CD14-positive monocyte (primary cell): ENCODE measurements around the gene DUSP12. TPM values are rescaled to one million over a fixed set of nuclear protein-coding genes. Genes with fewer than 3 reads are reported as not detected.
A peak's percentile ranks its signal among the peaks of the same experiment; 100 is the strongest.

Experiments
- DNase-seq, 3 donors: peaks; one replicate each; pipeline ENCODE4 v3.0.0-alpha.2; 2011 to 2022
- H2AFZ ChIP-seq: 2 replicates; pipeline ENCODE4 v1.6.0; 2012; ENCODE audit warnings: mild to moderate bottlenecking, low read depth, low read length, inconsistent platforms; ENCODE audit not compliant: insufficient read depth, poor library complexity, severe bottlenecking
- H3K27ac ChIP-seq, 2 donors: 1 replicate in 1 of 2; 2 replicates in 1 of 2; pipeline ENCODE4 v1.5.1; 2012 to 2013; ENCODE audit warnings: low read length in 2 of 2, control low read depth in 1 of 2, inconsistent platforms in 1 of 2, low read depth in 1 of 2, mild to moderate bottlenecking in 1 of 2
- H3K27me3 ChIP-seq, 2 donors: one replicate each; pipeline versions ENCODE4 v1.6.0 to v1.6.1; 2011 to 2013; ENCODE audit warnings: low read length in 2 of 2; ENCODE audit not compliant: control insufficient read depth in 2 of 2, insufficient read depth in 2 of 2
- H3K36me3 ChIP-seq, 2 donors: replicated peaks in 1 of 2; 1 replicate in 1 of 2; 2 replicates in 1 of 2; pipeline versions ENCODE4 v1.5.1 to v1.6.1; 2012 to 2013; ENCODE audit warnings: low read length in 2 of 2, control low read depth in 1 of 2, inconsistent platforms in 1 of 2, mild to moderate bottlenecking in 1 of 2; ENCODE audit not compliant: insufficient read depth in 2 of 2, control insufficient read depth in 1 of 2
- H3K4me1 ChIP-seq, 2 donors: 1 replicate in 1 of 2; 2 replicates in 1 of 2; pipeline versions ENCODE4 v1.5.1 to v1.6.1; 2012 to 2013; ENCODE audit warnings: low read length in 2 of 2, control low read depth in 1 of 2, inconsistent platforms in 1 of 2, mild to moderate bottlenecking in 1 of 2, moderate library complexity in 1 of 2; ENCODE audit not compliant: insufficient read depth in 2 of 2, control insufficient read depth in 1 of 2
- H3K4me2 ChIP-seq: replicated peaks from 2 replicates; pipeline ENCODE3; 2012; ENCODE audit warnings: low read length, moderate library complexity, mild to moderate bottlenecking; ENCODE audit not compliant: poor library complexity, severe bottlenecking; ENCODE audit errors: extremely low read depth
- H3K4me3 ChIP-seq, 3 experiments: fragments of 200-600 bp in 1 of 3; sonication (generic) in 1 of 3; replicated peaks in 1 of 3; 1 replicate in 2 of 3; 2 replicates in 1 of 3; pipeline ENCODE4 v1.5.1; 2011 to 2013; ENCODE audit warnings: low read length in 3 of 3, mild to moderate bottlenecking in 3 of 3, control low read depth in 2 of 3, low read depth in 2 of 3, inconsistent platforms in 1 of 3, moderate library complexity in 1 of 3
- H3K79me2 ChIP-seq: 2 replicates; pipeline ENCODE4 v1.6.0; 2012; ENCODE audit warnings: mild to moderate bottlenecking, control low read depth, inconsistent platforms, low read length, moderate library complexity; ENCODE audit not compliant: insufficient read depth
- H3K9ac ChIP-seq: 2 replicates; pipeline ENCODE4 v1.6.0; 2017; ENCODE audit warnings: low read length, mild to moderate bottlenecking; ENCODE audit not compliant: insufficient read depth, poor library complexity, severe bottlenecking
- H3K9me3 ChIP-seq, 2 donors: replicated peaks in 1 of 2; 1 replicate in 1 of 2; 2 replicates in 1 of 2; pipeline versions ENCODE4 v1.5.1 to v1.6.1; 2012 to 2013; ENCODE audit warnings: low read length in 2 of 2, control low read depth in 1 of 2; ENCODE audit not compliant: control insufficient read depth in 1 of 2, insufficient read depth in 1 of 2
- H4K20me1 ChIP-seq: 2 replicates; pipeline ENCODE4 v1.6.0; 2012; ENCODE audit warnings: mild to moderate bottlenecking, low read length, control low read depth, moderate library complexity; ENCODE audit not compliant: insufficient read depth
- H3K27ac Mint-ChIP-seq, 7 donors: one replicate each; pipeline ENCODE4 v1.8.0; 2020; ENCODE audit warnings: mild to moderate bottlenecking in 7 of 7, mixed read lengths in 7 of 7, moderate library complexity in 6 of 7, inconsistent platforms in 2 of 7
- H3K27me3 Mint-ChIP-seq, 3 donors: one replicate each; pipeline ENCODE4 v1.8.0; 2021 to 2022; ENCODE audit warnings: low read depth in 3 of 3, mild to moderate bottlenecking in 3 of 3, mixed read lengths in 3 of 3, moderate library complexity in 3 of 3, inconsistent platforms in 1 of 3
- H3K36me3 Mint-ChIP-seq, 2 donors: one replicate each; pipeline ENCODE4 v1.8.0; 2020; ENCODE audit warnings: mixed read lengths in 2 of 2, inconsistent platforms in 1 of 2, mild to moderate bottlenecking in 1 of 2
- H3K4me1 Mint-ChIP-seq: one replicate; pipeline ENCODE4 v1.8.0; 2020; ENCODE audit warnings: mild to moderate bottlenecking, mixed read lengths
- H3K4me3 Mint-ChIP-seq, 2 donors: one replicate each; pipeline ENCODE4 v1.8.0; 2020; ENCODE audit warnings: mild to moderate bottlenecking in 2 of 2, mixed read lengths in 2 of 2, moderate library complexity in 1 of 2
- H3K9me3 Mint-ChIP-seq, 7 donors: one replicate each; pipeline ENCODE4 v1.8.0; 2020 to 2022; ENCODE audit warnings: mixed read lengths in 7 of 7, mild to moderate bottlenecking in 6 of 7, moderate library complexity in 6 of 7, inconsistent platforms in 2 of 7
- CTCF ChIP-seq: fragments of 200-600 bp; IDR thresholded peaks from one replicate; pipeline ENCODE4 v1.8.0; 2022; ENCODE audit warnings: antibody characterized with exemption, mild to moderate bottlenecking
- WGBS: methylation state at CpG from one replicate; pipeline ENCODE4 v1.1.5; 2013; ENCODE audit warnings: missing lambda C conversion rate; ENCODE audit not compliant: insufficient coverage; 5-methylcytosine and 5-hydroxymethylcytosine counted together
- intact Hi-C, 2 donors: fragments of 100-400 bp; cut with micrococcal nuclease; formaldehyde crosslinking; loops; one replicate each; pipeline versions ENCODE4 v1.15.0 to v1.15.1; 2023
- polyA plus RNA-seq, 3 donors: library from polyadenylated mRNA; depleted of rRNA in 1 of 3; unstranded in 2 of 3; stranded (reverse) in 1 of 3; fragments of 300-500 nt in 2 of 3; fragments of >200 nt in 1 of 3; fragmentation: Illumina TruSeq in 2 of 3; gene quantifications; 1 replicate in 2 of 3; 2 replicates in 1 of 3; pipeline ENCODE4 v1.2.3, GENCODE V29; 2012 to 2021

DUSP12 gene
- polyA plus RNA-seq, 3 donors: 19.0 to 32.0 (median 30.5) TPM

GRCh38 chr1:161737625-161738024, 12.0 kb upstream of the DUSP12 start:
- Histone ChIP-seq H3K9me3 (no peaks in the 10 kb centered on the region), H2AFZ (no peak overlapping the region), H3K27ac (no peak overlapping the region), H3K79me2 (no peaks in the 10 kb centered on the region), H3K36me3 (no peaks in the 10 kb centered on the region), H3K4me2 (no peak overlapping the region), H4K20me1 (no peaks in the 10 kb centered on the region), H3K4me1 (peaks cover 32 to 42% of the 10 kb centered on the region in 2 donors), H3K9ac (no peak overlapping the region), H3K4me3 (no peak overlapping the region), H3K27me3 (peaks cover 41 to 50% of the 10 kb centered on the region in 2 donors)
- no peak for DNase-seq
- H3K9me3 Mint-ChIP-seq: peaks cover 0 to 2% (median 0%) of the 10 kb centered on the region in 7 donors
- peaks cover 20 to 56% (median 48%) of the 10 kb centered on the region in 3 donors for H3K27me3 Mint-ChIP-seq
- H3K4me1 Mint-ChIP-seq: peaks cover 41% of the 10 kb centered on the region
- TF ChIP-seq CTCF: no peak
- intact Hi-C loops: loop anchor here in 1 of 2 donors (2.0 kb wide), 1 partner anchor 15 kb away; no protein-coding TSS in a partner anchor
- no CpG with 5 or more reads among the region's 2 CpGs for WGBS
- H3K36me3 Mint-ChIP-seq: no peaks in the 10 kb centered on the region
- H3K4me3 Mint-ChIP-seq: peak overlapping the region in 1 of 2 donors; percentile 10
- no peak overlapping the region for H3K27ac Mint-ChIP-seq

GRCh38 chr1:161738627-161739287, 10.8 kb upstream of the DUSP12 start:
- peaks cover 0 to 2% (median 0%) of the 10 kb centered on the region in 7 donors for H3K9me3 Mint-ChIP-seq
- peaks cover 38% of the 10 kb centered on the region for H3K4me1 Mint-ChIP-seq
- peak; percentile 70 for TF ChIP-seq CTCF
- no peaks in the 10 kb centered on the region for H3K36me3 Mint-ChIP-seq
- intact Hi-C loops: no loop called here
- Histone ChIP-seq H3K9ac (no peak overlapping the region), H3K4me3 (no peak overlapping the region), H2AFZ (peak overlapping the region; percentile 45), H3K36me3 (no peaks in the 10 kb centered on the region), H4K20me1 (no peaks in the 10 kb centered on the region), H3K79me2 (no peaks in the 10 kb centered on the region), H3K4me2 (no peak overlapping the region), H3K27ac (peak overlapping the region; percentile 50 to 85), H3K9me3 (no peaks in the 10 kb centered on the region), H3K4me1 (peaks cover 32 to 38% of the 10 kb centered on the region in 2 donors), H3K27me3 (peaks cover 33 to 39% of the 10 kb centered on the region in 2 donors)
- H3K27me3 Mint-ChIP-seq: peaks cover 20 to 46% (median 41%) of the 10 kb centered on the region in 3 donors
- WGBS: 54% methylated on average over 3 of the region's 4 CpGs
- H3K4me3 Mint-ChIP-seq: peak overlapping the region in 1 of 2 donors; percentile 35
- peak overlapping the region; percentile 71 to 93 (median 90) for H3K27ac Mint-ChIP-seq
- peak; percentile 77 to 91 (median 88) for DNase-seq
